SK-N-SH treated with all-trans-retinoic acid at 6 μM for 48 hours (cell line): ENCODE results near the gene GNG13.

Source experiments
- ATAC-seq: fragments of 200-7000 bp; cut with Tn5 transposase; 3 replicates; pipeline ENCODE4 v1.9.1; 2020; ENCODE audit warnings: mild to moderate bottlenecking, moderate library complexity
- ARNTL ChIP-seq: fragments of 450-650 bp; formaldehyde crosslinking; IDR thresholded peaks from 2 replicates; pipeline ENCODE4 v1.5.0; 2020; ENCODE audit warnings: low read depth, mild to moderate bottlenecking, moderate library complexity, borderline replicate concordance
- BACH2 ChIP-seq: fragments of 250-450 bp; sonication (Bioruptor Pico); IDR thresholded peaks from 2 replicates; pipeline ENCODE4 v1.9.0; 2021; ENCODE audit warnings: mild to moderate bottlenecking, borderline replicate concordance
- CREB5 ChIP-seq: fragments of 250-450 bp; sonication (Bioruptor Pico); IDR thresholded peaks from 2 replicates; pipeline ENCODE4 v1.5.1; 2020; ENCODE audit warnings: low read depth, mild to moderate bottlenecking, moderate library complexity
- CSDC2 ChIP-seq: fragments of 250-450 bp; sonication (Bioruptor Pico); IDR thresholded peaks from 2 replicates; pipeline ENCODE4 v1.5.0; 2020; ENCODE audit warnings: mild to moderate bottlenecking, moderate library complexity
- CSRNP3 ChIP-seq: fragments of 250-450 bp; sonication (Bioruptor Pico); IDR thresholded peaks from 2 replicates; pipeline ENCODE4 v1.5.1; 2021; ENCODE audit warnings: mild to moderate bottlenecking, moderate library complexity
- ESRRG ChIP-seq: fragments of 250-450 bp; sonication (Bioruptor Pico); IDR thresholded peaks from 2 replicates; pipeline ENCODE4 v1.6.1; 2021; ENCODE audit warnings: mild to moderate bottlenecking
- GLIS3 ChIP-seq: fragments of 250-450 bp; sonication (Bioruptor Pico); IDR thresholded peaks from 2 replicates; pipeline ENCODE4 v1.5.0; 2020; ENCODE audit warnings: mild to moderate bottlenecking, moderate library complexity
- ISL1 ChIP-seq: fragments of 250-450 bp; sonication (Bioruptor Pico); IDR thresholded peaks from 2 replicates; pipeline ENCODE4 v2.1.2; 2022; ENCODE audit warnings: mild to moderate bottlenecking, moderate library complexity
- OSR1 ChIP-seq: fragments of 250-450 bp; sonication (Bioruptor Pico); IDR thresholded peaks from 2 replicates; pipeline ENCODE4 v1.8.0; 2022; ENCODE audit warnings: moderate library complexity, mild to moderate bottlenecking, inconsistent platforms
- RARB ChIP-seq: fragments of 250-450 bp; sonication (Bioruptor Pico); IDR thresholded peaks from 2 replicates; pipeline ENCODE4 v1.8.0; 2021; ENCODE audit warnings: mild to moderate bottlenecking, moderate library complexity
- SNAI2 ChIP-seq: fragments of 250-450 bp; sonication (Bioruptor Pico); IDR thresholded peaks from 2 replicates; pipeline ENCODE4 v1.5.0; 2020; ENCODE audit warnings: mild to moderate bottlenecking, moderate library complexity
- TCF4 ChIP-seq: fragments of 250-450 bp; sonication (Bioruptor Pico); IDR thresholded peaks from 2 replicates; pipeline ENCODE4 v1.8.0; 2021; ENCODE audit warnings: mild to moderate bottlenecking, moderate library complexity, borderline replicate concordance
- TOX ChIP-seq: fragments of 250-450 bp; sonication (Bioruptor Pico); IDR thresholded peaks from 2 replicates; pipeline ENCODE4 v1.8.0; 2021; ENCODE audit warnings: mild to moderate bottlenecking, moderate library complexity, borderline replicate concordance
- ZFP3 ChIP-seq: fragments of 250-450 bp; sonication (Bioruptor Pico); IDR thresholded peaks from 2 replicates; pipeline ENCODE4 v1.5.0; 2020; ENCODE audit warnings: mild to moderate bottlenecking, moderate library complexity
- ZNF565 ChIP-seq: fragments of 450-650 bp; formaldehyde crosslinking; conservative IDR thresholded peaks from 2 replicates; pipeline ENCODE4 v1.5.0; 2020; ENCODE audit warnings: low read depth, mild to moderate bottlenecking, moderate library complexity
- ZNF70 ChIP-seq: fragments of 450-650 bp; formaldehyde crosslinking; IDR thresholded peaks from 2 replicates; pipeline ENCODE4 v1.5.0; 2020; ENCODE audit warnings: mild to moderate bottlenecking, moderate library complexity
- ZNF8 ChIP-seq: fragments of 450-650 bp; formaldehyde crosslinking; IDR thresholded peaks from 2 replicates; pipeline ENCODE4 v1.5.0; 2020; ENCODE audit warnings: mild to moderate bottlenecking, moderate library complexity
- TF ChIP-seq, protein P1 (sequence below): fragments of 250-450 bp; sonication (Bioruptor Pico); IDR thresholded peaks from 2 replicates; pipeline ENCODE4 v1.8.0; 2020; ENCODE audit warnings: mild to moderate bottlenecking, moderate library complexity, borderline replicate concordance
- TF ChIP-seq, protein P2 (sequence below): fragments of 250-450 bp; sonication (Bioruptor Pico); IDR thresholded peaks from 2 replicates; pipeline ENCODE4 v1.8.0; 2021; ENCODE audit warnings: low read depth, mild to moderate bottlenecking, moderate library complexity, borderline replicate concordance
- TF ChIP-seq, protein P3 (sequence below): fragments of 250-450 bp; sonication (Bioruptor Pico); IDR thresholded peaks from 2 replicates; pipeline ENCODE4 v1.5.0; 2020; ENCODE audit warnings: mild to moderate bottlenecking, moderate library complexity

Gene GNG13

DNA sequence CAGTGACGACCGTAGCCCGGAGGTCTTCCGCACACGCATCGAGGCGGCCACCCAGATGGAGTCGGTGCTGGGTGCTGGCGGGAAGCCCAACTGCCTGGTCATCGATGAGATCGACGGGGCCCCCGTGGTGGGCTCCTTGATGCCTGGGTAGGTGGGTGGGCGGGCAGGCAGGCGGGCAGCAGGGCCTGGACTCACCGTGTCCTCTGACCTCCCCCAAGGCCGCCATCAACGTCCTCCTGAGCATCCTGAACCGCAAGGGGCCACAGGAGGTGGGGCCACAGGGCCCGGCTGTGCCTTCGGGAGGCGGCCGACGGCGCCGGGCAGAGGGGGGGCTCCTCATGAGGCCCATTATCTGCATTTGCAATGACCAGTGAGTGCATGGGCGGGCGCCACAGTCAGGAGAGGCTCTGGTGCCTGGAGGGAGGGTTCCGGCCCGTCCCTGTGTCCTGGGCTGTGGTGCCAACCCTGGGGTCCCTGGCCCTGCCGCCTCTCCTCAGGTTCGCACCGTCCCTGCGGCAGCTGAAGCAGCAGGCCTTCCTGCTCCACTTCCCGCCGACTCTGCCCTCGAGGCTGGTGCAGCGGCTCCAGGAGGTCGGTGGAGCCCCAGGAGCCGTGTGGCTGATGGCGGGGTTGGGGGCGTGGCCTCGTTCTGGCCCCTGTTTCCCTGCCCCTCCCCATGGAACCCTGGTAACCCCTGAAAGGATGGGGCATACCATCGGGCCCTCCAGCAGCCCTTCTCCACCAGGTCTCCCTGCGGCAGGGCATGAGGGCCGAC, 8.1 kb downstream of the GNG13 start:
- no peak for ATAC-seq
- TF ChIP-seq, protein P1, sequence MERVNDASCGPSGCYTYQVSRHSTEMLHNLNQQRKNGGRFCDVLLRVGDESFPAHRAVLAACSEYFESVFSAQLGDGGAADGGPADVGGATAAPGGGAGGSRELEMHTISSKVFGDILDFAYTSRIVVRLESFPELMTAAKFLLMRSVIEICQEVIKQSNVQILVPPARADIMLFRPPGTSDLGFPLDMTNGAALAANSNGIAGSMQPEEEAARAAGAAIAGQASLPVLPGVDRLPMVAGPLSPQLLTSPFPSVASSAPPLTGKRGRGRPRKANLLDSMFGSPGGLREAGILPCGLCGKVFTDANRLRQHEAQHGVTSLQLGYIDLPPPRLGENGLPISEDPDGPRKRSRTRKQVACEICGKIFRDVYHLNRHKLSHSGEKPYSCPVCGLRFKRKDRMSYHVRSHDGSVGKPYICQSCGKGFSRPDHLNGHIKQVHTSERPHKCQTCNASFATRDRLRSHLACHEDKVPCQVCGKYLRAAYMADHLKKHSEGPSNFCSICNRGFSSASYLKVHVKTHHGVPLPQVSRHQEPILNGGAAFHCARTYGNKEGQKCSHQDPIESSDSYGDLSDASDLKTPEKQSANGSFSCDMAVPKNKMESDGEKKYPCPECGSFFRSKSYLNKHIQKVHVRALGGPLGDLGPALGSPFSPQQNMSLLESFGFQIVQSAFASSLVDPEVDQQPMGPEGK (CRISPR knock-in tag) = no peak
- TF ChIP-seq CSRNP3 (CRISPR knock-in tag) (no peak), OSR1 (CRISPR knock-in tag) (no peak), GLIS3 (CRISPR knock-in tag) (no peak), CSDC2 (CRISPR knock-in tag) (no peak), TOX (CRISPR knock-in tag) (no peak), ZNF565 (CRISPR knock-in tag) (no peak), ARNTL (CRISPR knock-in tag) (no peak), RARB (CRISPR knock-in tag) (no peak), ZNF8 (no peak), TCF4 (CRISPR knock-in tag) (no peak), ESRRG (CRISPR knock-in tag) (no peak), CREB5 (no peak), ZNF70 (CRISPR knock-in tag) (no peak), SNAI2 (CRISPR knock-in tag) (no peak), ISL1 (CRISPR knock-in tag) (no peak), ZFP3 (no peak), BACH2 (no peak)
- TF ChIP-seq, protein P2, sequence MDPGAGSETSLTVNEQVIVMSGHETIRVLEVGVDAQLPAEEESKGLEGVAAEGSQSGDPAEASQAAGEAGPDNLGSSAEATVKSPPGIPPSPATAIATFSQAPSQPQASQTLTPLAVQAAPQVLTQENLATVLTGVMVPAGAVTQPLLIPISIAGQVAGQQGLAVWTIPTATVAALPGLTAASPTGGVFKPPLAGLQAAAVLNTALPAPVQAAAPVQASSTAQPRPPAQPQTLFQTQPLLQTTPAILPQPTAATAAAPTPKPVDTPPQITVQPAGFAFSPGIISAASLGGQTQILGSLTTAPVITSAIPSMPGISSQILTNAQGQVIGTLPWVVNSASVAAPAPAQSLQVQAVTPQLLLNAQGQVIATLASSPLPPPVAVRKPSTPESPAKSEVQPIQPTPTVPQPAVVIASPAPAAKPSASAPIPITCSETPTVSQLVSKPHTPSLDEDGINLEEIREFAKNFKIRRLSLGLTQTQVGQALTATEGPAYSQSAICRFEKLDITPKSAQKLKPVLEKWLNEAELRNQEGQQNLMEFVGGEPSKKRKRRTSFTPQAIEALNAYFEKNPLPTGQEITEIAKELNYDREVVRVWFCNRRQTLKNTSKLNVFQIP = no peak

GRCh38 chr16:791131-791530, 9.4 kb downstream of the GNG13 start:
- no peak for TF ChIP-seq ZNF70 (CRISPR knock-in tag)
- TF ChIP-seq CSDC2 (CRISPR knock-in tag) = no peak
- TF ChIP-seq GLIS3 (CRISPR knock-in tag) = no peak
- TF ChIP-seq SNAI2 (CRISPR knock-in tag) = no peak
- no peak for TF ChIP-seq ISL1 (CRISPR knock-in tag)
- TF ChIP-seq, all 23 proteins: peak for 0
- ATAC-seq = no peak

DNA sequence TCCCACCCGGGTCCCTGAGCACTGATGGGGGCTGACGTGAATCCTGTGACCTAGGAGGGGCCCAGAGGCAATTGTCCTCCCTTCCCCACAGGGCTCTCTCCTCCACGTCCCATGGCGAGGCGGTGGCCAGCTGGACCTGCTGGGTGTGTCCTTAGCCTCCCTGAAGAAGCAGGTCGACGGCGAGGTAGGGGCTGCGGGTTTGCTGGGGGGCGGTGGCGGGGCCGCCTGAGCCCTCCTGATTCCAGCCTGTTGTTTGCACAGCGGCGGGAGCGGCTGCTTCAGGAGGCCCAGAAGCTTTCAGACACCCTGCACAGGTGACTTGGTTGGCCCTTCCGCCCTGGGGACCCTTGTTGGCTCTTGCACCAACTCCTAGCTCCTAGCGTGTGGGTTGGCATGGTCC, 10.4 kb downstream of the GNG13 start:
- TF ChIP-seq ZFP3 = no peak
- TF ChIP-seq CSDC2 (CRISPR knock-in tag) = no peak
- TF ChIP-seq CREB5 = no peak
- no peak for TF ChIP-seq GLIS3 (CRISPR knock-in tag)
- no peak for TF ChIP-seq ISL1 (CRISPR knock-in tag)
- TF ChIP-seq, protein P3, sequence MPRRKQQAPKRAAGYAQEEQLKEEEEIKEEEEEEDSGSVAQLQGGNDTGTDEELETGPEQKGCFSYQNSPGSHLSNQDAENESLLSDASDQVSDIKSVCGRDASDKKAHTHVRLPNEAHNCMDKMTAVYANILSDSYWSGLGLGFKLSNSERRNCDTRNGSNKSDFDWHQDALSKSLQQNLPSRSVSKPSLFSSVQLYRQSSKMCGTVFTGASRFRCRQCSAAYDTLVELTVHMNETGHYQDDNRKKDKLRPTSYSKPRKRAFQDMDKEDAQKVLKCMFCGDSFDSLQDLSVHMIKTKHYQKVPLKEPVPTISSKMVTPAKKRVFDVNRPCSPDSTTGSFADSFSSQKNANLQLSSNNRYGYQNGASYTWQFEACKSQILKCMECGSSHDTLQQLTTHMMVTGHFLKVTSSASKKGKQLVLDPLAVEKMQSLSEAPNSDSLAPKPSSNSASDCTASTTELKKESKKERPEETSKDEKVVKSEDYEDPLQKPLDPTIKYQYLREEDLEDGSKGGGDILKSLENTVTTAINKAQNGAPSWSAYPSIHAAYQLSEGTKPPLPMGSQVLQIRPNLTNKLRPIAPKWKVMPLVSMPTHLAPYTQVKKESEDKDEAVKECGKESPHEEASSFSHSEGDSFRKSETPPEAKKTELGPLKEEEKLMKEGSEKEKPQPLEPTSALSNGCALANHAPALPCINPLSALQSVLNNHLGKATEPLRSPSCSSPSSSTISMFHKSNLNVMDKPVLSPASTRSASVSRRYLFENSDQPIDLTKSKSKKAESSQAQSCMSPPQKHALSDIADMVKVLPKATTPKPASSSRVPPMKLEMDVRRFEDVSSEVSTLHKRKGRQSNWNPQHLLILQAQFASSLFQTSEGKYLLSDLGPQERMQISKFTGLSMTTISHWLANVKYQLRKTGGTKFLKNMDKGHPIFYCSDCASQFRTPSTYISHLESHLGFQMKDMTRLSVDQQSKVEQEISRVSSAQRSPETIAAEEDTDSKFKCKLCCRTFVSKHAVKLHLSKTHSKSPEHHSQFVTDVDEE (CRISPR knock-in tag) = no peak
- no peak for TF ChIP-seq ARNTL (CRISPR knock-in tag)
- TF ChIP-seq TCF4 (CRISPR knock-in tag) = no peak
- TF ChIP-seq BACH2 = no peak
- TF ChIP-seq ZNF565 (CRISPR knock-in tag) = no peak
- TF ChIP-seq, all 23 proteins: peak for 0
- no peak for ATAC-seq
